CD14-positive monocyte (primary cell): ENCODE measurements around the gene C1orf56. TPM values are rescaled to one million over a fixed set of nuclear protein-coding genes. Genes with fewer than 3 reads are reported as not detected.

Experiments
- DNase-seq, 3 donors: peaks; one replicate each; pipeline ENCODE4 v3.0.0-alpha.2; 2011 to 2022
- H2AFZ ChIP-seq: 2 replicates; pipeline ENCODE4 v1.6.0; 2012; ENCODE audit warnings: mild to moderate bottlenecking, low read depth, low read length, inconsistent platforms; ENCODE audit not compliant: insufficient read depth, poor library complexity, severe bottlenecking
- H3K27ac ChIP-seq, 2 donors: 1 replicate in 1 of 2; 2 replicates in 1 of 2; pipeline ENCODE4 v1.5.1; 2012 to 2013; ENCODE audit warnings: low read length in 2 of 2, control low read depth in 1 of 2, inconsistent platforms in 1 of 2, low read depth in 1 of 2, mild to moderate bottlenecking in 1 of 2
- H3K27me3 ChIP-seq, 2 donors: one replicate each; pipeline versions ENCODE4 v1.6.0 to v1.6.1; 2011 to 2013; ENCODE audit warnings: low read length in 2 of 2; ENCODE audit not compliant: control insufficient read depth in 2 of 2, insufficient read depth in 2 of 2
- H3K36me3 ChIP-seq, 2 donors: replicated peaks in 1 of 2; 1 replicate in 1 of 2; 2 replicates in 1 of 2; pipeline versions ENCODE4 v1.5.1 to v1.6.1; 2012 to 2013; ENCODE audit warnings: low read length in 2 of 2, control low read depth in 1 of 2, inconsistent platforms in 1 of 2, mild to moderate bottlenecking in 1 of 2; ENCODE audit not compliant: insufficient read depth in 2 of 2, control insufficient read depth in 1 of 2
- H3K4me1 ChIP-seq, 2 donors: 1 replicate in 1 of 2; 2 replicates in 1 of 2; pipeline versions ENCODE4 v1.5.1 to v1.6.1; 2012 to 2013; ENCODE audit warnings: low read length in 2 of 2, control low read depth in 1 of 2, inconsistent platforms in 1 of 2, mild to moderate bottlenecking in 1 of 2, moderate library complexity in 1 of 2; ENCODE audit not compliant: insufficient read depth in 2 of 2, control insufficient read depth in 1 of 2
- H3K4me2 ChIP-seq: replicated peaks from 2 replicates; pipeline ENCODE3; 2012; ENCODE audit warnings: low read length, moderate library complexity, mild to moderate bottlenecking; ENCODE audit not compliant: poor library complexity, severe bottlenecking; ENCODE audit errors: extremely low read depth
- H3K4me3 ChIP-seq, 3 experiments: fragments of 200-600 bp in 1 of 3; sonication (generic) in 1 of 3; replicated peaks in 1 of 3; 1 replicate in 2 of 3; 2 replicates in 1 of 3; pipeline ENCODE4 v1.5.1; 2011 to 2013; ENCODE audit warnings: low read length in 3 of 3, mild to moderate bottlenecking in 3 of 3, control low read depth in 2 of 3, low read depth in 2 of 3, inconsistent platforms in 1 of 3, moderate library complexity in 1 of 3
- H3K79me2 ChIP-seq: 2 replicates; pipeline ENCODE4 v1.6.0; 2012; ENCODE audit warnings: mild to moderate bottlenecking, control low read depth, inconsistent platforms, low read length, moderate library complexity; ENCODE audit not compliant: insufficient read depth
- H3K9ac ChIP-seq: 2 replicates; pipeline ENCODE4 v1.6.0; 2017; ENCODE audit warnings: low read length, mild to moderate bottlenecking; ENCODE audit not compliant: insufficient read depth, poor library complexity, severe bottlenecking
- H3K9me3 ChIP-seq, 2 donors: replicated peaks in 1 of 2; 1 replicate in 1 of 2; 2 replicates in 1 of 2; pipeline versions ENCODE4 v1.5.1 to v1.6.1; 2012 to 2013; ENCODE audit warnings: low read length in 2 of 2, control low read depth in 1 of 2; ENCODE audit not compliant: control insufficient read depth in 1 of 2, insufficient read depth in 1 of 2
- H4K20me1 ChIP-seq: 2 replicates; pipeline ENCODE4 v1.6.0; 2012; ENCODE audit warnings: mild to moderate bottlenecking, low read length, control low read depth, moderate library complexity; ENCODE audit not compliant: insufficient read depth
- H3K27ac Mint-ChIP-seq, 7 donors: one replicate each; pipeline ENCODE4 v1.8.0; 2020; ENCODE audit warnings: mild to moderate bottlenecking in 7 of 7, mixed read lengths in 7 of 7, moderate library complexity in 6 of 7, inconsistent platforms in 2 of 7
- H3K27me3 Mint-ChIP-seq, 3 donors: one replicate each; pipeline ENCODE4 v1.8.0; 2021 to 2022; ENCODE audit warnings: low read depth in 3 of 3, mild to moderate bottlenecking in 3 of 3, mixed read lengths in 3 of 3, moderate library complexity in 3 of 3, inconsistent platforms in 1 of 3
- H3K36me3 Mint-ChIP-seq, 2 donors: one replicate each; pipeline ENCODE4 v1.8.0; 2020; ENCODE audit warnings: mixed read lengths in 2 of 2, inconsistent platforms in 1 of 2, mild to moderate bottlenecking in 1 of 2
- H3K4me1 Mint-ChIP-seq: one replicate; pipeline ENCODE4 v1.8.0; 2020; ENCODE audit warnings: mild to moderate bottlenecking, mixed read lengths
- H3K4me3 Mint-ChIP-seq, 2 donors: one replicate each; pipeline ENCODE4 v1.8.0; 2020; ENCODE audit warnings: mild to moderate bottlenecking in 2 of 2, mixed read lengths in 2 of 2, moderate library complexity in 1 of 2
- H3K9me3 Mint-ChIP-seq, 7 donors: one replicate each; pipeline ENCODE4 v1.8.0; 2020 to 2022; ENCODE audit warnings: mixed read lengths in 7 of 7, mild to moderate bottlenecking in 6 of 7, moderate library complexity in 6 of 7, inconsistent platforms in 2 of 7
- CTCF ChIP-seq: fragments of 200-600 bp; IDR thresholded peaks from one replicate; pipeline ENCODE4 v1.8.0; 2022; ENCODE audit warnings: antibody characterized with exemption, mild to moderate bottlenecking
- WGBS: methylation state at CpG from one replicate; pipeline ENCODE4 v1.1.5; 2013; ENCODE audit warnings: missing lambda C conversion rate; ENCODE audit not compliant: insufficient coverage; 5-methylcytosine and 5-hydroxymethylcytosine counted together
- intact Hi-C, 2 donors: fragments of 100-400 bp; cut with micrococcal nuclease; formaldehyde crosslinking; loops; one replicate each; pipeline versions ENCODE4 v1.15.0 to v1.15.1; 2023
- polyA plus RNA-seq, 3 donors: library from polyadenylated mRNA; depleted of rRNA in 1 of 3; unstranded in 2 of 3; stranded (reverse) in 1 of 3; fragments of 300-500 nt in 2 of 3; fragments of >200 nt in 1 of 3; fragmentation: Illumina TruSeq in 2 of 3; gene quantifications; 1 replicate in 2 of 3; 2 replicates in 1 of 3; pipeline ENCODE4 v1.2.3, GENCODE V29; 2012 to 2021

C1orf56 gene
- polyA plus RNA-seq, 3 donors, result 0.60 to 1.5 (median 0.62) TPM

- H2AFZ ChIP-seq, result no peak overlapping the region
- H3K9me3 Mint-ChIP-seq, result peaks cover 0 to 2% (median 0%) of the 10 kb centered on the region in 7 donors
- intact Hi-C loops, result loop anchor here in 1 of 2 donors (10.0 kb wide), 1 partner anchor 162 kb away; the partner anchor contains the start of genes LYSMD1 and SCNM1
- H3K36me3 Mint-ChIP-seq, result peaks cover 24 to 35% of the 10 kb centered on the region in 2 donors
- TF ChIP-seq CTCF, result no peak
- peaks cover 15% of the 10 kb centered on the region for H4K20me1 ChIP-seq
- H3K79me2 ChIP-seq, result peaks cover 71% of the 10 kb centered on the region
- H3K4me3 Mint-ChIP-seq, result peak overlapping the region in 1 of 2 donors; percentile 77
- H3K4me2 ChIP-seq, result peak overlapping the region; percentile 62
- H3K4me1 Mint-ChIP-seq, result peaks cover 89% of the 10 kb centered on the region
- peaks cover 5 to 23% of the 10 kb centered on the region in 2 donors for H3K36me3 ChIP-seq
- peaks cover 89 to 91% of the 10 kb centered on the region in 2 donors for H3K4me1 ChIP-seq
- peak overlapping the region; percentile 60 to 78 for H3K27ac ChIP-seq
- peak in 2 of 3 donors; percentile 66 for DNase-seq
- no peaks in the 10 kb centered on the region for H3K27me3 ChIP-seq
- H3K9ac ChIP-seq, result no peak overlapping the region
- no peaks in the 10 kb centered on the region for H3K9me3 ChIP-seq
- H3K27me3 Mint-ChIP-seq, result peaks cover 0 to 9% (median 2%) of the 10 kb centered on the region in 3 donors
- peak overlapping the region; percentile 88 to 94 (median 91) for H3K27ac Mint-ChIP-seq
- peak overlapping the region in 1 of 3 experiments; percentile 56 for H3K4me3 ChIP-seq
Measured at GRCh38 chr1:151003180-151003579, 44.4 kb upstream of the C1orf56 start.

GRCh38 chr1:151005729-151006319, 41.7 kb upstream of the C1orf56 start:
- Histone ChIP-seq H3K9ac (peak overlapping the region; percentile 87), H3K27me3 (no peaks in the 10 kb centered on the region), H3K79me2 (peaks cover 75% of the 10 kb centered on the region), H3K27ac (peak overlapping the region; percentile 89 to 95), H2AFZ (peak overlapping the region; percentile 93), H3K4me2 (peak overlapping the region; percentile 89), H3K9me3 (no peaks in the 10 kb centered on the region), H3K4me1 (peaks cover 78 to 84% of the 10 kb centered on the region in 2 donors), H3K4me3 (peak overlapping the region; percentile 63 to 88 (median 69)), H4K20me1 (peaks cover 13% of the 10 kb centered on the region), H3K36me3 (peaks cover 0 to 3% of the 10 kb centered on the region in 2 donors)
- no peak for DNase-seq
- Mint-ChIP-seq H3K4me3 (peak overlapping the region; percentile 90 to 97), H3K36me3 (peaks cover 4 to 12% of the 10 kb centered on the region in 2 donors), H3K9me3 (no peaks in the 10 kb centered on the region), H3K27ac (peak overlapping the region; percentile 98 to 99 (median 99)), H3K27me3 (peaks cover 0 to 12% (median 2%) of the 10 kb centered on the region in 3 donors), H3K4me1 (peaks cover 84% of the 10 kb centered on the region)
- TF ChIP-seq CTCF, result no peak
- intact Hi-C loops, result loop anchor here (5.0 to 10.0 kb wide), 6 partner anchors 34 to 161 kb away; partner anchors contain the start of genes LYSMD1 (in 2 of the 2), SCNM1 (in 2 of the 2), ARNT (in 1 of the 2) and CDC42SE1 (in 1 of the 2)
- no CpG with 5 or more reads among the region's 4 CpGs for WGBS
